GM21717 (cell line): ENCODE measurements around the gene ATOH8.

Source experiments
- ATAC-seq: cut with Tn5 transposase; IDR thresholded peaks from one replicate; pipeline ENCODE4 v1.9.1; 2021; ENCODE audit warnings: mild to moderate bottlenecking, moderate library complexity; ENCODE audit not compliant: unreplicated experiment

Gene ATOH8

GRCh38 chr2:85734942-85735608 lies 18.7 kb upstream of the ATOH8 start:
- ATAC-seq: no peak

- ATAC-seq: no peak
Observed at GRCh38 chr2:85735691-85736090, 18.1 kb upstream of the ATOH8 start.

- no peak for ATAC-seq
Observed at GRCh38 chr2:85736456-85737355, 17.1 kb upstream of the ATOH8 start.

- no peak for ATAC-seq
Observed at GRCh38 chr2:85737481-85737880, 16.3 kb upstream of the ATOH8 start.

GRCh38 chr2:85737961-85738360 lies 15.8 kb upstream of the ATOH8 start:
- no peak for ATAC-seq

- ATAC-seq: no peak
Observed at GRCh38 chr2:85740193-85740592, 13.6 kb upstream of the ATOH8 start.

GRCh38 chr2:85741211-85741832 lies 12.5 kb upstream of the ATOH8 start:
- ATAC-seq: no peak

- ATAC-seq: no peak
Observed at GRCh38 chr2:85741833-85742455, 11.8 kb upstream of the ATOH8 start.

GRCh38 chr2:85743304-85743978 lies 10.3 kb upstream of the ATOH8 start:
- ATAC-seq: no peak

- ATAC-seq: no peak
Observed at GRCh38 chr2:85744055-85744454, 9.7 kb upstream of the ATOH8 start.

GRCh38 chr2:85744741-85745601 lies 8.8 kb upstream of the ATOH8 start:
- no peak for ATAC-seq

GRCh38 chr2:85745619-85746018 lies 8.2 kb upstream of the ATOH8 start:
- ATAC-seq: no peak

- no peak for ATAC-seq
Observed at GRCh38 chr2:85746321-85747004, 7.3 kb upstream of the ATOH8 start.

GRCh38 chr2:85747441-85747840 lies 6.3 kb upstream of the ATOH8 start:
- ATAC-seq: no peak

GRCh38 chr2:85748039-85748734 lies 5.6 kb upstream of the ATOH8 start:
- ATAC-seq: no peak

GRCh38 chr2:85748985-85749875 lies 4.6 kb upstream of the ATOH8 start:
- ATAC-seq: no peak
